Activated CD8-positive, alpha-beta T cell treated with anti-CD3 and anti-CD28 coated beads for 36 hours (primary cell): ENCODE measurements around the gene TXNDC17. TPM values are rescaled to one million over a fixed set of nuclear protein-coding genes. Genes with fewer than 3 reads are reported as not detected.

ENCODE experiments used
- ATAC-seq: fragments of 200-7000 bp; cut with Tn5 transposase; one replicate; pipeline ENCODE4 v1.10.0; 2021; ENCODE audit warnings: mild to moderate bottlenecking, moderate library complexity
- CTCF ChIA-PET: fragments of 350-600 bp; sonication (Branson Sonifier 250); formaldehyde crosslinking; loops from one replicate; lab custom pipeline; 2021; ENCODE audit warnings: antibody characterized with exemption; lab: Charles Lee
- POLR2A ChIA-PET: fragments of 350-600 bp; sonication (Branson Sonifier 250); formaldehyde crosslinking; loops from one replicate; lab custom pipeline; 2021; ENCODE audit warnings: antibody characterized with exemption; lab: Charles Lee
- DNase-seq: peaks from one replicate; pipeline ENCODE4 v3.0.0-alpha.2; 2020
- H3K27ac Mint-ChIP-seq: one replicate; pipeline ENCODE4 v1.8.0; 2021; ENCODE audit warnings: mild to moderate bottlenecking, mixed read lengths
- H3K27me3 Mint-ChIP-seq: one replicate; pipeline ENCODE4 v1.8.0; 2021; ENCODE audit warnings: mixed read lengths
- H3K36me3 Mint-ChIP-seq: one replicate; pipeline ENCODE4 v1.8.0; 2021; ENCODE audit warnings: low read depth, mixed read lengths
- H3K4me1 Mint-ChIP-seq: one replicate; pipeline ENCODE4 v1.8.0; 2021; ENCODE audit warnings: low read depth, mixed read lengths
- H3K4me3 Mint-ChIP-seq: one replicate; pipeline ENCODE4 v1.8.0; 2021; ENCODE audit warnings: mild to moderate bottlenecking, moderate library complexity, mixed read lengths
- H3K9me3 Mint-ChIP-seq: one replicate; pipeline ENCODE4 v1.8.0; 2021; ENCODE audit warnings: mixed read lengths
- intact Hi-C: fragments of 100-400 bp; cut with micrococcal nuclease; formaldehyde crosslinking; loops from one replicate; pipeline ENCODE4 v1.10.0; 2022
- total RNA-seq, 2 experiments: library from RNA; stranded (reverse); gene quantifications; one replicate each; pipeline ENCODE4 v1.2.3, GENCODE V29; 2021
- TF ChIP-seq, protein P1 (sequence below): fragments of 200-600 bp; IDR thresholded peaks from one replicate; pipeline ENCODE4 v1.8.0; 2022; ENCODE audit warnings: antibody characterized with exemption, mild to moderate bottlenecking

Gene TXNDC17
- total RNA-seq, 2 experiments from 2014 or later: 100.0 to 103 TPM

DNA sequence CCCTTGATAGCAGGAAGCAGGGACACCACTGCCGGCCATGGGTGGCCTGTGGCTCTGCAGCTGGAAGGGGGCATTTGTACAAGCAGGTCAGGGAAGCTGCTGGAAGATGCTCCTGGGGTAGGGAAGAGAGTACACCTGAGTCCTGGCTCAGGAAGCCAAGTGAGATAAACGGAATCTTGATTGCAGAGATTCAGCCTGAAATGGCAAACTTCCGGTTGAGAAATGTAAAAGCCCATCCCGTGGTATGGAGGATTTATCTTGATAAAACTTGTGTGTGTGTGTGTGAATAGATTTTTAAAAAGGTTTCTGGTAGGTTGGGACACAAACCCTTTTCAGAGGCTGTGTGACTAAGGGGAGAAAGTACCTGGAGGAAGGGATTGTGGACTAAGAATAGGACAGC lies 40.3 kb downstream of the TXNDC17 start:
- DNase-seq (no peak), ATAC-seq (no peak)
- ChIA-PET CTCF (no interaction called here), POLR2A (interaction anchor here (0.6 kb wide), 1 partner anchor 35 kb away, joined by 3 read pairs; no protein-coding TSS in a partner anchor)
- H3K4me1 Mint-ChIP-seq: peaks cover 7% of the 10 kb centered on the region
- TF ChIP-seq, protein P1, sequence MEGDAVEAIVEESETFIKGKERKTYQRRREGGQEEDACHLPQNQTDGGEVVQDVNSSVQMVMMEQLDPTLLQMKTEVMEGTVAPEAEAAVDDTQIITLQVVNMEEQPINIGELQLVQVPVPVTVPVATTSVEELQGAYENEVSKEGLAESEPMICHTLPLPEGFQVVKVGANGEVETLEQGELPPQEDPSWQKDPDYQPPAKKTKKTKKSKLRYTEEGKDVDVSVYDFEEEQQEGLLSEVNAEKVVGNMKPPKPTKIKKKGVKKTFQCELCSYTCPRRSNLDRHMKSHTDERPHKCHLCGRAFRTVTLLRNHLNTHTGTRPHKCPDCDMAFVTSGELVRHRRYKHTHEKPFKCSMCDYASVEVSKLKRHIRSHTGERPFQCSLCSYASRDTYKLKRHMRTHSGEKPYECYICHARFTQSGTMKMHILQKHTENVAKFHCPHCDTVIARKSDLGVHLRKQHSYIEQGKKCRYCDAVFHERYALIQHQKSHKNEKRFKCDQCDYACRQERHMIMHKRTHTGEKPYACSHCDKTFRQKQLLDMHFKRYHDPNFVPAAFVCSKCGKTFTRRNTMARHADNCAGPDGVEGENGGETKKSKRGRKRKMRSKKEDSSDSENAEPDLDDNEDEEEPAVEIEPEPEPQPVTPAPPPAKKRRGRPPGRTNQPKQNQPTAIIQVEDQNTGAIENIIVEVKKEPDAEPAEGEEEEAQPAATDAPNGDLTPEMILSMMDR: no peak
- no peak overlapping the region for H3K4me3 Mint-ChIP-seq
- peaks cover 35% of the 10 kb centered on the region for H3K27me3 Mint-ChIP-seq
- intact Hi-C loops: no loop called here
- H3K36me3 Mint-ChIP-seq: no peaks in the 10 kb centered on the region
- no peaks in the 10 kb centered on the region for H3K9me3 Mint-ChIP-seq
- no peak overlapping the region for H3K27ac Mint-ChIP-seq

DNA sequence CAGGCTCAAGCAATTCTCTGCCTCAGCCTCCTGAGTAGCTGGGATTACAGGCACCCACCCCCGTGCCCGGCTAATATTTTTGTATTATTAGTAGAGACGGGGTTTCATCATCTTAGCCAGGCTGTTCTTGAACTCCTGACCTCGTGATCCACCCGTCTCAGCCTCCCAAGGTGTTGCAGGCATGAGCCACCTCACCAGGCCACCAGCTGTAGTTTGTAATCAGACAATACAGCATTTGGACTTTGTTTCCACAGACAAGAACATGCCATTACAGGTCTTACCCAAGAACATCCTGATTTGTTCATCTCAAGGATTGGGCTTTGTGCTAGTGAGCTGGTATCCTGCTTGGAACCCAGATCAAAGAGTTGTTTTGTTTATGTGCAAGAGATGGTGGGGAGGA lies 40.8 kb downstream of the TXNDC17 start:
- TF ChIP-seq, protein P1: no peak
- Mint-ChIP-seq H3K4me3 (no peak overlapping the region), H3K27me3 (peaks cover 35% of the 10 kb centered on the region), H3K9me3 (no peaks in the 10 kb centered on the region), H3K27ac (no peak overlapping the region), H3K4me1 (peaks cover 7% of the 10 kb centered on the region), H3K36me3 (no peaks in the 10 kb centered on the region)
- ChIA-PET POLR2A (interaction anchor here (0.6 kb wide), 1 partner anchor 35 kb away, joined by 3 read pairs; no protein-coding TSS in a partner anchor), CTCF (no interaction called here)
- ATAC-seq (no peak), DNase-seq (no peak)
- intact Hi-C loops: no loop called here

DNA sequence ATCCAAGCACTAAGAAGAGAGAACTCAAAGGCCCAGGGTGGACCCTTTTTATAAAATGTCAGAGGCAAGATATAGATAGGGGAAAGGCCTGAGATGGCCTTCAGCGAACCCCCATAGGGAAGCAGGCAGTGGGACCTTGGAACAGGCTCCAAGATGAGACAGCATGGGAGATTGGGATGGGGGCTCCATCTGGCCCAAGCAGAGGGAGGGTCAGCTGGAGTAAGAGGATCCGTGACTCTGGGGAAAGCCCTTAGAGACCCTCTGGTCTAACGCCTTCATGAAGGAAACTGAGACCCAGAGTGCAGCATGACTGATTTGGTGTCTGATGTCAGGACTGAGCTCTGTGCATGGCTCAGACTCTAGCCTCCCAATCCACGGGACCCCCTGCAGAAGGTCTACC lies 41.5 kb downstream of the TXNDC17 start:
- ChIA-PET POLR2A (no interaction called here), CTCF (interaction anchor here (0.8 kb wide), 1 partner anchor 9 kb away, joined by 4 read pairs; no protein-coding TSS in a partner anchor)
- intact Hi-C loops: no loop called here
- Mint-ChIP-seq H3K4me1 (peaks cover 4% of the 10 kb centered on the region), H3K27me3 (peaks cover 35% of the 10 kb centered on the region), H3K27ac (no peak overlapping the region), H3K9me3 (no peaks in the 10 kb centered on the region), H3K36me3 (no peaks in the 10 kb centered on the region), H3K4me3 (no peak overlapping the region)
- TF ChIP-seq, protein P1: no peak
- ATAC-seq: no peak
- no peak for DNase-seq

DNA sequence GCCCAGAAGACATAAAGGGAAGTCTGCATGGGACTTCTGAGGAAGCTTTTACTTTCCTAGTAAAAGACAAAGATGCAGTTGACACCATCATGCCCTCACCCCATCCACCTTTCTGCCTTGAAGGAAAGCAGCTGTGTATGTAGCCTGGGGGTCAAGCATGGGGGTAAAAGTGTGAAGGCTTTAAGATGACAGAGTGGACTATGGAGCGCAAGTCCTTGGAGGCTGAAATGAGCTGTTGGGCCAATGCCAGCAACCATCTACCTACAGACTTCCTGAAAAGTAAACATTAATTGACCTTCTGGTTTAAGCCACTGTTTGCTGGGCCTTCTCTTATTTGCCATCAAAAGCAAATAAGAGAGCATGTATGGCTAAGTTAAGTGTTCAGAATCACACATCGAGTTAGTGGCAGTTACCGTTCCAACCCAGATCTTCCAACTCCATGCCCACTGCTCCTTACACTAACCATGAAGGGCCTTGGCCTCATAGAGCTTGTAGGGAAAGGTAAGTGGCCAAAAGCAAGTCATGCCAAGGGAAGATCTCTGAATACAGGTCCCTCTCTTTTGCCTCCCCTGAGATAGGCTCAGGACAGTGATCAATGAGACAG lies 42.3 kb downstream of the TXNDC17 start:
- ATAC-seq: no peak
- H3K36me3 Mint-ChIP-seq: no peaks in the 10 kb centered on the region
- no peaks in the 10 kb centered on the region for H3K9me3 Mint-ChIP-seq
- CTCF ChIA-PET: interaction anchor here (0.8 kb wide), 1 partner anchor 9 kb away, joined by 4 read pairs; no protein-coding TSS in a partner anchor
- H3K4me1 Mint-ChIP-seq: no peaks in the 10 kb centered on the region
- peaks cover 32% of the 10 kb centered on the region for H3K27me3 Mint-ChIP-seq
- intact Hi-C loops: no loop called here
- DNase-seq: no peak
- POLR2A ChIA-PET: no interaction called here
- TF ChIP-seq, protein P1: no peak
- no peak overlapping the region for H3K27ac Mint-ChIP-seq
- H3K4me3 Mint-ChIP-seq: no peak overlapping the region

DNA sequence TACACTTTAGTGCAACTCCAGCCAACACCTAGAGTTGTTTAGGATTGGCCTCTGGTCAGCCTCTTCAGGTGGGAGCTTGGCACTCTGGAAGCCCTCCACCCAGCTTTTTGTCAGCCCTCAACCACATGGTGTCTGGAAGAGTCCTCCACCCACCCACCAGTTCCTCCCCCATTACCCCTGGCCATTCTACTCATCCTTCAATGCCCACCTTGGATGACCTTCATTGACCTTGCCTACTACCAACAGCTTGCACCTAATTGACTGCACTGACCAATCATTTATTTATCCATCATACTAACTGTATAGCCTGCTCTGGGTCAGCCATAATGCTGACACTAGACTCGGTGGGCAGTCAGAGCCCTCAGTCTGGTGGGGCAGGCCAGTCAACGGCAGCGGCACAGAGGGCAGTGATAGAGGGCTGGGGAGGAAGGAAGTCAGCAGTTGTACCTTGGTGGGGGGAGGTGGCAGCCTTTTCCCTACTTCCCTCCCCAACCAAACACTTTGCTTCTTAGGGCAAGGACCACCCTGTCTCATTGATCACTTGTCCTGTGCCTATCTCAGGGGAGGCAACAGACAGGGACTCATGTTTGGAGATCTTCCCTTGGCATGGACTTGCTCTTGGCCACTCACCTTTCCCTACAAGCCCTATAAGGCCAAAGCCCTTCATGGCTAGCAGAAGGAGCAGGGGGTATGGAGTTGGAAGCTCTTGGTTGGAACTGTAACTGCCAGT lies 43.0 kb downstream of the TXNDC17 start:
- Mint-ChIP-seq H3K36me3 (no peaks in the 10 kb centered on the region), H3K9me3 (no peaks in the 10 kb centered on the region), H3K4me3 (no peak overlapping the region), H3K27me3 (peaks cover 25% of the 10 kb centered on the region), H3K4me1 (no peaks in the 10 kb centered on the region), H3K27ac (no peak overlapping the region)
- intact Hi-C loops: no loop called here
- ATAC-seq: no peak
- POLR2A ChIA-PET: no interaction called here
- CTCF ChIA-PET: interaction anchor here (0.8 to 1.2 kb wide), 2 partner anchors 18 to 160 kb away, joined by 3 to 5 read pairs; no protein-coding TSS in a partner anchor
- TF ChIP-seq, protein P1: no peak
- DNase-seq: no peak
